H1 (cell line): ENCODE measurements around the gene SEMA5B. TPM values are rescaled to one million over a fixed set of nuclear protein-coding genes. Genes with fewer than 3 reads are reported as not detected.

ENCODE experiments used
- CTCF ChIA-PET: fragments of 300-600 bp; sonication (Branson Sonifier 250); formaldehyde crosslinking; loops from one replicate; lab custom pipeline; 2021; ENCODE audit not compliant: partially characterized antibody; lab: Charles Lee
- POLR2A ChIA-PET: fragments of 300-600 bp; sonication (Branson Sonifier 250); formaldehyde crosslinking; loops from one replicate; lab custom pipeline; 2021; ENCODE audit warnings: inconsistent platforms; ENCODE audit not compliant: partially characterized antibody; lab: Charles Lee
- DNase-seq, 2 experiments: peaks; one replicate each; pipeline versions ENCODE4 v3.0.0 to v3.0.0-alpha.2; 2010 to 2022; ENCODE audit warnings: low spot score in 2 of 2, low read depth in 1 of 2, mixed read lengths in 1 of 2
- FAIRE-seq: peaks from 2 replicates; lab custom pipeline; 2011; peaks lifted over from hg19 to GRCh38; lab: Jason Lieb, UNC
- H2AFZ ChIP-seq: 2 replicates; pipeline ENCODE4 v1.8.1; 2012; ENCODE audit warnings: low read length, inconsistent platforms
- H2AK5ac ChIP-seq: 2 replicates; pipeline ENCODE4 v1.6.1; 2013; ENCODE audit warnings: low read depth, low read length
- H2BK120ac ChIP-seq: replicated peaks from 2 replicates; pipeline ENCODE3; 2013; ENCODE audit warnings: low read depth, low read length, inconsistent platforms
- H2BK12ac ChIP-seq: 2 replicates; pipeline ENCODE4 v1.6.1; 2013; ENCODE audit warnings: low read depth, low read length
- H2BK15ac ChIP-seq: 2 replicates; pipeline ENCODE4 v1.6.1; 2013; ENCODE audit warnings: low read length
- H2BK20ac ChIP-seq: 2 replicates; pipeline ENCODE4 v1.6.1; 2013; ENCODE audit warnings: low read length
- H2BK5ac ChIP-seq: 2 replicates; pipeline ENCODE4 v1.6.1; 2013; ENCODE audit warnings: low read depth, low read length
- H3K14ac ChIP-seq: 2 replicates; pipeline ENCODE4 v1.6.1; 2013; ENCODE audit warnings: inconsistent platforms; ENCODE audit not compliant: insufficient read length
- H3K18ac ChIP-seq: 2 replicates; pipeline ENCODE4 v1.6.1; 2013; ENCODE audit warnings: low read length; ENCODE audit errors: extremely low read depth
- H3K23ac ChIP-seq: 2 replicates; pipeline ENCODE4 v1.6.1; 2013; ENCODE audit warnings: inconsistent platforms; ENCODE audit not compliant: insufficient read length
- H3K23me2 ChIP-seq: 2 replicates; pipeline ENCODE4 v1.6.1; 2013; ENCODE audit warnings: low read depth, low read length
- H3K27ac ChIP-seq: 2 replicates; pipeline ENCODE4 v1.6.1; 2011; ENCODE audit warnings: low read depth, low read length, inconsistent platforms
- H3K27me3 ChIP-seq, 4 experiments: replicated peaks in 1 of 4; 1 replicate in 1 of 4; 2 replicates in 3 of 4; pipeline versions ENCODE4 v1.6.1 to v1.8.1; 2011 to 2013; ENCODE audit warnings: low read length in 3 of 4, mild to moderate bottlenecking in 3 of 4, inconsistent platforms in 2 of 4, mixed read lengths in 2 of 4, moderate library complexity in 1 of 4; ENCODE audit not compliant: control insufficient read depth in 3 of 4, insufficient read depth in 3 of 4; ENCODE audit errors: extremely low read depth in 1 of 4
- H3K36me3 ChIP-seq, 4 experiments: 2 replicates each; pipeline versions ENCODE4 v1.6.1 to v1.8.1; 2011 to 2013; ENCODE audit warnings: mild to moderate bottlenecking in 4 of 4, low read length in 3 of 4, moderate library complexity in 2 of 4, control low read depth in 1 of 4, inconsistent platforms in 1 of 4; ENCODE audit not compliant: insufficient read depth in 4 of 4, control insufficient read depth in 2 of 4
- H3K4ac ChIP-seq: replicated peaks from 2 replicates; pipeline ENCODE3; 2013; ENCODE audit warnings: low read length, low read depth, mixed read lengths, inconsistent platforms; ENCODE audit not compliant: insufficient read length
- H3K4me1 ChIP-seq, 4 experiments: replicated peaks in 1 of 4; 1 replicate in 1 of 4; 2 replicates in 3 of 4; pipeline versions ENCODE4 v1.6.1 to v1.8.1; 2011 to 2013; ENCODE audit warnings: low read length in 3 of 4, inconsistent platforms in 2 of 4, mixed read lengths in 1 of 4; ENCODE audit not compliant: insufficient read depth in 4 of 4, control insufficient read depth in 3 of 4
- H3K4me2 ChIP-seq, 2 experiments: 2 replicates each; pipeline versions ENCODE4 v1.6.1 to v1.8.1; 2011 to 2013; ENCODE audit warnings: low read depth in 2 of 2, low read length in 2 of 2, control low read depth in 1 of 2, inconsistent platforms in 1 of 2, mild to moderate bottlenecking in 1 of 2; ENCODE audit not compliant: insufficient read depth in 1 of 2
- H3K4me3 ChIP-seq, 4 experiments: fragments of 200-600, 300-600 bp in 1 of 4; sonication (generic), shearing (Covaris generic), sonication (Bioruptor Twin) in 1 of 4; 2 replicates each; pipeline versions ENCODE4 v1.5.1 to v1.8.1; 2011 to 2016; ENCODE audit warnings: low read length in 4 of 4, low read depth in 3 of 4, control low read depth in 2 of 4, inconsistent platforms in 2 of 4, mild to moderate bottlenecking in 2 of 4, mixed read lengths in 1 of 4, moderate library complexity in 1 of 4; ENCODE audit not compliant: insufficient read depth in 2 of 4; ENCODE audit errors: extremely low read depth in 1 of 4
- H3K56ac ChIP-seq: replicated peaks from 2 replicates; pipeline ENCODE3; 2013; ENCODE audit warnings: low read depth, mild to moderate bottlenecking, mixed read lengths, low read length, inconsistent platforms; ENCODE audit not compliant: insufficient read length
- H3K79me1 ChIP-seq: 2 replicates; pipeline ENCODE4 v1.6.1; 2013; ENCODE audit warnings: low read depth, low read length, control low read depth
- H3K79me2 ChIP-seq, 2 experiments: 2 replicates each; pipeline versions ENCODE4 v1.6.1 to v1.8.1; 2012 to 2013; ENCODE audit warnings: low read length in 2 of 2, mild to moderate bottlenecking in 2 of 2, inconsistent platforms in 1 of 2; ENCODE audit not compliant: insufficient read depth in 2 of 2, control insufficient read depth in 1 of 2
- H3K9ac ChIP-seq, 4 experiments: replicated peaks in 1 of 4; 1 replicate in 1 of 4; 2 replicates in 3 of 4; pipeline versions ENCODE4 v1.6.1 to v1.8.1; 2011 to 2013; ENCODE audit warnings: low read depth in 3 of 4, low read length in 3 of 4, control low read depth in 2 of 4, mild to moderate bottlenecking in 2 of 4, moderate library complexity in 2 of 4, inconsistent platforms in 1 of 4; ENCODE audit errors: extremely low read depth in 1 of 4
- H3K9me3 ChIP-seq, 2 experiments: 2 replicates each; pipeline versions ENCODE4 v1.6.1 to v1.8.1; 2012 to 2013; ENCODE audit warnings: mild to moderate bottlenecking in 2 of 2, moderate library complexity in 2 of 2, control low read depth in 1 of 2, inconsistent platforms in 1 of 2, low read depth in 1 of 2, low read length in 1 of 2, mixed read lengths in 1 of 2; ENCODE audit not compliant: insufficient read depth in 2 of 2
- H4K20me1 ChIP-seq, 2 experiments: replicated peaks in 1 of 2; 2 replicates each; pipeline versions ENCODE3 to v1.8.1; 2011 to 2013; ENCODE audit warnings: inconsistent platforms in 2 of 2, low read length in 2 of 2, mild to moderate bottlenecking in 1 of 2; ENCODE audit not compliant: insufficient read depth in 2 of 2, control insufficient read depth in 1 of 2
- H4K5ac ChIP-seq: 2 replicates; pipeline ENCODE4 v1.6.1; 2013; ENCODE audit warnings: low read length, low read depth, mixed read lengths, inconsistent platforms; ENCODE audit not compliant: insufficient read length
- H4K8ac ChIP-seq: 2 replicates; pipeline ENCODE4 v1.8.0; 2013; ENCODE audit warnings: mild to moderate bottlenecking, moderate library complexity, low read length, inconsistent platforms; ENCODE audit not compliant: insufficient read depth; ENCODE audit errors: extremely low read depth
- H4K91ac ChIP-seq: replicated peaks from 2 replicates; pipeline ENCODE3; 2013; ENCODE audit warnings: low read length, mixed read lengths, inconsistent platforms; ENCODE audit not compliant: insufficient read length
- ATF3 ChIP-seq: IDR thresholded peaks from 2 replicates; pipeline ENCODE4 v1.6.1; 2011; ENCODE audit warnings: low read depth, mild to moderate bottlenecking, low read length; ENCODE audit not compliant: insufficient read depth
- EP300 ChIP-seq, 2 experiments: IDR thresholded peaks; 1 replicate in 1 of 2; 2 replicates in 1 of 2; pipeline ENCODE4 v1.6.1; 2011 to 2012; ENCODE audit warnings: low read depth in 2 of 2, low read length in 2 of 2, mild to moderate bottlenecking in 2 of 2, borderline replicate concordance in 1 of 2, inconsistent platforms in 1 of 2, moderate library complexity in 1 of 2
- NRF1 ChIP-seq: IDR thresholded peaks from 2 replicates; pipeline ENCODE4 v1.6.1; 2011; ENCODE audit warnings: mild to moderate bottlenecking, low read depth, low read length, improper control_type of control experiment
- RBBP5 ChIP-seq: IDR thresholded peaks from 2 replicates; pipeline ENCODE4 v1.7.1; 2012; ENCODE audit warnings: low read depth, mild to moderate bottlenecking, inconsistent platforms, low read length, moderate library complexity, borderline replicate concordance
- RXRA ChIP-seq: IDR thresholded peaks from 2 replicates; pipeline ENCODE4 v1.6.1; 2011; ENCODE audit warnings: low read depth, mild to moderate bottlenecking, low read length, moderate library complexity; ENCODE audit not compliant: insufficient read depth
- SP1 ChIP-seq: IDR thresholded peaks from 2 replicates; pipeline ENCODE4 v1.6.1; 2011; ENCODE audit warnings: low read depth, low read length
- SP2 ChIP-seq: IDR thresholded peaks from 2 replicates; pipeline ENCODE4 v1.6.1; 2012; ENCODE audit warnings: mild to moderate bottlenecking, low read length, inconsistent platforms
- TBP ChIP-seq: IDR thresholded peaks from 2 replicates; pipeline ENCODE4 v1.6.1; 2011; ENCODE audit warnings: low read depth, low read length, improper control_type of control experiment
- ZNF274 ChIP-seq: IDR thresholded peaks from 2 replicates; pipeline ENCODE4 v1.7.0; 2012; ENCODE audit warnings: low read length, borderline replicate concordance; ENCODE audit errors: extremely low read depth
- WGBS, 2 experiments: shearing (Covaris generic) in 1 of 2; methylation state at CpG; one replicate each; pipeline versions ENCODE4 v1.1.6 to v1.1.7; 2013 to 2015; ENCODE audit warnings: low lambda C conversion rate in 2 of 2, mixed read lengths in 2 of 2, inconsistent platforms in 1 of 2, low coverage in 1 of 2, missing lambda C conversion rate in 1 of 2; ENCODE audit not compliant: insufficient replicate concordance in 2 of 2, insufficient coverage in 1 of 2, insufficient read length in 1 of 2; ENCODE audit errors: extremely low coverage in 1 of 2, missing lambda C conversion rate in 1 of 2; 5-methylcytosine and 5-hydroxymethylcytosine counted together
- polyA plus RNA-seq, 7 experiments: library from polyadenylated mRNA; depleted of rRNA in 3 of 7; stranded (reverse) in 5 of 7; unstranded in 2 of 7; fragments of >200 nt in 5 of 7; fragments of 200-250 nt in 2 of 7; gene quantifications; 1 replicate in 5 of 7; 2 replicates in 1 of 7; 4 replicates in 1 of 7; pipeline versions ENCODE4 v1.2.1 to v1.2.3, GENCODE V29; 2011 to 2013; ENCODE audit warnings: missing spikeins in 2 of 7, mixed read lengths in 2 of 7
- total RNA-seq: library from RNA; stranded (reverse); fragmentation: NEBNext Ultra II Directional; extraction: Animal tissue kit (Norgen Biotek cat#: 25700); gene quantifications from 2 replicates; pipeline ENCODE4 v1.2.1, GENCODE V29; 2021

The SEMA5B gene
- total and polyA plus RNA-seq, 2 of the 8 experiments (the other 6 are each of a cell fraction or from before 2014, with no cell fraction given), result 13.1 to 22.4 TPM

- WGBS, 2 experiments, result 87% methylated on average over 13 of the region's 13 CpGs; no CpG with 5 or more reads in 1 of the 2 experiments
- H4K20me1 ChIP-seq, result no peaks in the 10 kb centered on the region
- no peak overlapping the region for H2BK120ac ChIP-seq
- H3K27me3 ChIP-seq, result no peaks in the 10 kb centered on the region
- no peak overlapping the region for H3K14ac ChIP-seq
- H3K4ac ChIP-seq, result no peak overlapping the region
- H3K23ac ChIP-seq, result no peak overlapping the region
- no peak overlapping the region for H3K56ac ChIP-seq
- POLR2A ChIA-PET, result no interaction called here
- H3K4me1 ChIP-seq, result peaks cover 0 to 4% (median 1%) of the 10 kb centered on the region in 4 experiments; a peak in 5 of 7 replicates
- no peaks in the 10 kb centered on the region for H3K79me1 ChIP-seq
- no peaks in the 10 kb centered on the region for H3K9me3 ChIP-seq
- H3K9ac ChIP-seq, result no peak overlapping the region
- H2BK5ac ChIP-seq, result no peak overlapping the region
- no peak overlapping the region for H2AFZ ChIP-seq
- H4K5ac ChIP-seq, result no peak overlapping the region
- H3K23me2 ChIP-seq, result no peaks in the 10 kb centered on the region
- CTCF ChIA-PET, result interaction anchor here (0.6 to 2.0 kb wide), 3 partner anchors 23 to 255 kb away, joined by 3 to 7 read pairs (median 5); no protein-coding TSS in a partner anchor
- no peak for FAIRE-seq
- no peaks in the 10 kb centered on the region for H3K79me2 ChIP-seq
- H3K36me3 ChIP-seq, result no peaks in the 10 kb centered on the region; a peak in 1 of 8 replicates
- no peak overlapping the region for H2BK20ac ChIP-seq
- no peak overlapping the region for H2BK12ac ChIP-seq
- no peak for DNase-seq
- no peak overlapping the region for H2BK15ac ChIP-seq
- no peak overlapping the region for H3K4me2 ChIP-seq
- no peak overlapping the region for H3K18ac ChIP-seq
- H2AK5ac ChIP-seq, result no peak overlapping the region
- H3K4me3 ChIP-seq, result no peak overlapping the region
- H4K91ac ChIP-seq, result no peak overlapping the region
- no peak overlapping the region for H4K8ac ChIP-seq
- H3K27ac ChIP-seq, result no peak overlapping the region
- TF ChIP-seq SP1 (no peak), RXRA (no peak), ATF3 (no peak), SP2 (no peak), EP300 (IDR thresholded peaks at IDR 0.05; ENCODE audit: borderline replicate concordance in 1 of 2, low read depth in 2 of 2, low read length in 2 of 2) (no peak), RBBP5 (no peak), ZNF274 (no peak), NRF1 (no peak), TBP (no peak)
These were observed 21.1 kb upstream of the SEMA5B start for GRCh38 chr3:123048480-123049237.
